ENCODE results near the gene SGSM1. TPM values are rescaled to one million over a fixed set of nuclear protein-coding genes. Genes with fewer than 3 reads are reported as not detected.

Gene SGSM1
- total RNA-seq, 1 donor from 2014 or later = 0.09 TPM

- Mint-ChIP-seq H3K27ac (no peak overlapping the region), H3K4me3 (no peak overlapping the region), H3K9me3 (no peaks in the 10 kb centered on the region), H3K4me1 (no peaks in the 10 kb centered on the region), H3K36me3 (ENCODE audit: low read depth) (no peaks in the 10 kb centered on the region), H3K27me3 (no peaks in the 10 kb centered on the region)
- DNase-seq = no peak
- TF ChIP-seq CTCF (IDR thresholded peaks at IDR 0.05) = no peak
- POLR2A ChIA-PET = no interaction called here
- no peak for ATAC-seq (ENCODE audit: low read depth)
- CTCF ChIA-PET = no interaction called here
- intact Hi-C loops (cut with micrococcal nuclease) = no loop called here
Measured at GRCh38 chr22:24878969-24879368, 73.0 kb downstream of the SGSM1 start.

GRCh38 chr22:24883432-24883831, 77.4 kb downstream of the SGSM1 start:
- ChIA-PET POLR2A (no interaction called here), CTCF (no interaction called here)
- H3K27ac Mint-ChIP-seq = no peak overlapping the region
- TF ChIP-seq CTCF (IDR thresholded peaks at IDR 0.05) = no peak
- DNase-seq (no peak), ATAC-seq (ENCODE audit: low read depth) (no peak)
- no peaks in the 10 kb centered on the region for H3K4me1 Mint-ChIP-seq
- H3K36me3 Mint-ChIP-seq (ENCODE audit: low read depth) = no peaks in the 10 kb centered on the region
- H3K4me3 Mint-ChIP-seq = no peak overlapping the region
- intact Hi-C loops (cut with micrococcal nuclease) = no loop called here
- H3K27me3 Mint-ChIP-seq = no peaks in the 10 kb centered on the region
- no peaks in the 10 kb centered on the region for H3K9me3 Mint-ChIP-seq

GRCh38 chr22:24887260-24887659, 81.2 kb downstream of the SGSM1 start:
- POLR2A ChIA-PET = no interaction called here
- no peak for ATAC-seq (ENCODE audit: low read depth)

GRCh38 chr22:24893341-24894070, 87.5 kb downstream of the SGSM1 start:
- Mint-ChIP-seq H3K9me3 (no peaks in the 10 kb centered on the region), H3K4me1 (no peaks in the 10 kb centered on the region), H3K27me3 (peaks cover 18% of the 10 kb centered on the region), H3K27ac (no peak overlapping the region), H3K36me3 (ENCODE audit: low read depth) (no peaks in the 10 kb centered on the region), H3K4me3 (no peak overlapping the region)
- no peak for ATAC-seq (ENCODE audit: low read depth)
- intact Hi-C loops (cut with micrococcal nuclease) = no loop called here
- DNase-seq = no peak
- TF ChIP-seq CTCF (IDR thresholded peaks at IDR 0.05) = no peak
- CTCF ChIA-PET = no interaction called here
- POLR2A ChIA-PET = no interaction called here

More at GRCh38 chr22:24887260-24887659, 81.2 kb downstream of the SGSM1 start:
- H3K4me3 Mint-ChIP-seq = no peak overlapping the region
- H3K36me3 Mint-ChIP-seq (ENCODE audit: low read depth) = no peaks in the 10 kb centered on the region
- H3K27me3 Mint-ChIP-seq = peaks cover 8% of the 10 kb centered on the region
- no peak for DNase-seq
- no peaks in the 10 kb centered on the region for H3K4me1 Mint-ChIP-seq
- CTCF ChIA-PET = no interaction called here
- intact Hi-C loops (cut with micrococcal nuclease) = no loop called here
- no peak overlapping the region for H3K27ac Mint-ChIP-seq
- no peaks in the 10 kb centered on the region for H3K9me3 Mint-ChIP-seq
- TF ChIP-seq CTCF (IDR thresholded peaks at IDR 0.05) = no peak

- POLR2A ChIA-PET = no interaction called here
- no peak for TF ChIP-seq CTCF (IDR thresholded peaks at IDR 0.05)
- Mint-ChIP-seq H3K27ac (no peak overlapping the region), H3K9me3 (no peaks in the 10 kb centered on the region), H3K4me3 (no peak overlapping the region), H3K27me3 (peaks cover 18% of the 10 kb centered on the region), H3K36me3 (ENCODE audit: low read depth) (no peaks in the 10 kb centered on the region), H3K4me1 (no peaks in the 10 kb centered on the region)
- CTCF ChIA-PET = no interaction called here
- no peak for DNase-seq
- no peak for ATAC-seq (ENCODE audit: low read depth)
- intact Hi-C loops (cut with micrococcal nuclease) = no loop called here
Measured at GRCh38 chr22:24894220-24894975, 88.4 kb downstream of the SGSM1 start.

Measured in activated B cell treated with CpG ODN at 0.5 μM for 24 hours (primary cell).